ENCODE results near the gene AEBP2. TPM values are rescaled to one million over a fixed set of nuclear protein-coding genes. Genes with fewer than 3 reads are reported as not detected.
"Not testable (repeated sequence)": the region's sequence is repeated elsewhere in the genome, so short reads cannot be mapped to it uniquely, and the experiment has no call there.

Gene AEBP2, protein sequence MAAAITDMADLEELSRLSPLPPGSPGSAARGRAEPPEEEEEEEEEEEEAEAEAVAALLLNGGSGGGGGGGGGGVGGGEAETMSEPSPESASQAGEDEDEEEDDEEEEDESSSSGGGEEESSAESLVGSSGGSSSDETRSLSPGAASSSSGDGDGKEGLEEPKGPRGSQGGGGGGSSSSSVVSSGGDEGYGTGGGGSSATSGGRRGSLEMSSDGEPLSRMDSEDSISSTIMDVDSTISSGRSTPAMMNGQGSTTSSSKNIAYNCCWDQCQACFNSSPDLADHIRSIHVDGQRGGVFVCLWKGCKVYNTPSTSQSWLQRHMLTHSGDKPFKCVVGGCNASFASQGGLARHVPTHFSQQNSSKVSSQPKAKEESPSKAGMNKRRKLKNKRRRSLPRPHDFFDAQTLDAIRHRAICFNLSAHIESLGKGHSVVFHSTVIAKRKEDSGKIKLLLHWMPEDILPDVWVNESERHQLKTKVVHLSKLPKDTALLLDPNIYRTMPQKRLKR
- total RNA-seq = 10 to 100 TPM; 57.1 to 79.5 (median 61.8) TPM
- 61.7 TPM for total RNA-seq (2013)

DNA sequence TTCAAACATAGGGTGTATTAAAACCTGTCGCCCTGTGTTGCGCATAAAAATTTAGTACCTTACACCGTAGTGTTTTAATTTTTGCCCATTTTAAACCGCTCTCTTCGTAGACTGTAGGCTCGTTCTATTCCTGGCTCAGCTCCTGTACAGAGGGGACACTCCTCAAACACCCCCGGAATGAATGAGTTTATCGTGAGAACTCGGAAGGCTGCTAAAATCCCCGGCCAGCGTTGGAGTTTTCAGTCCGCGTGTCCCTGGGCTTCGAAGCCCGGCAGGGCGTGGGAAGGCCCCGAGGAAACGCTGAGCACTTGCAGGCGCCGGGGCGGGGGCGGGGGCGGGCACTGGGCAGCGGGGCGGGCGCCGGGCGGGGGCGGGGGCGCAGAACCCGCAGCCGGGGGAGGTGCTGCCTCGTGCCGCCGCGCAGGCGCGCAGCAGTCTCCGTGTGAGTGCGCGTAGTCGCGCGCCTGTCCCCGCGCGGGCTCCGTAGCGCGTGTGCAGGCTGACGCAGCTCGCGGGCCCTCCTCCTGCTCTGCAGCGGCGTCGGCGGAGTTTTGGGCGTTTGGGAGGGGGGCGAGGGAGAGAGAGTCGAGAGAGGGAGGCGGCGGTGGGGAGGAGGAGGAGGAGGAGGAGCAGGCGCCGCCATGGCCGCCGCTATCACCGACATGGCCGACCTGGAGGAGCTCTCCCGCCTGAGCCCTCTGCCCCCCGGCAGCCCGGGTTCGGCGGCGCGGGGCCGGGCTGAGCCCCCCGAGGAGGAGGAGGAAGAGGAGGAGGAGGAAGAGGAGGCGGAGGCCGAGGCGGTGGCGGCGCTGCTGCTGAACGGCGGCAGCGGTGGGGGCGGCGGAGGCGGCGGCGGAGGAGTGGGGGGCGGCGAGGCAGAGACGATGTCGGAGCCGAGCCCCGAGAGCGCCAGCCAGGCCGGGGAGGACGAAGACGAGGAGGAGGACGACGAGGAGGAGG, at the start of gene AEBP2:
AEBP2 (plus strand) TSS at position 434 of the 960 bp plus-strand sequence; CDS start at position 642, 208 bp downstream.
- Mint-ChIP-seq H3K4me1 (peaks cover 45 to 58% of the 10 kb centered on the region in 2 donors), H3K36me3 (no peaks in the 10 kb centered on the region), H3K27me3 (ENCODE audit: low read depth in 2 of 2) (no peaks in the 10 kb centered on the region), H3K9me3 (no peaks in the 10 kb centered on the region), H3K4me3 (peak within 1 kb of the TSS; percentile 96), H3K27ac (peak within 1 kb of the TSS; percentile 94 to 95)
- H3K27me3 ChIP-seq (ENCODE audit: control insufficient read depth, insufficient read depth, low read length) = no peaks in the 10 kb centered on the region
- peak; percentile 88 to 96 (median 89) for ATAC-seq
- intact Hi-C loops (cut with micrococcal nuclease) = loop anchor here (10.0 kb wide), 1 partner anchor 65 kb away; no protein-coding TSS in a partner anchor
- TF ChIP-seq, protein P1, sequence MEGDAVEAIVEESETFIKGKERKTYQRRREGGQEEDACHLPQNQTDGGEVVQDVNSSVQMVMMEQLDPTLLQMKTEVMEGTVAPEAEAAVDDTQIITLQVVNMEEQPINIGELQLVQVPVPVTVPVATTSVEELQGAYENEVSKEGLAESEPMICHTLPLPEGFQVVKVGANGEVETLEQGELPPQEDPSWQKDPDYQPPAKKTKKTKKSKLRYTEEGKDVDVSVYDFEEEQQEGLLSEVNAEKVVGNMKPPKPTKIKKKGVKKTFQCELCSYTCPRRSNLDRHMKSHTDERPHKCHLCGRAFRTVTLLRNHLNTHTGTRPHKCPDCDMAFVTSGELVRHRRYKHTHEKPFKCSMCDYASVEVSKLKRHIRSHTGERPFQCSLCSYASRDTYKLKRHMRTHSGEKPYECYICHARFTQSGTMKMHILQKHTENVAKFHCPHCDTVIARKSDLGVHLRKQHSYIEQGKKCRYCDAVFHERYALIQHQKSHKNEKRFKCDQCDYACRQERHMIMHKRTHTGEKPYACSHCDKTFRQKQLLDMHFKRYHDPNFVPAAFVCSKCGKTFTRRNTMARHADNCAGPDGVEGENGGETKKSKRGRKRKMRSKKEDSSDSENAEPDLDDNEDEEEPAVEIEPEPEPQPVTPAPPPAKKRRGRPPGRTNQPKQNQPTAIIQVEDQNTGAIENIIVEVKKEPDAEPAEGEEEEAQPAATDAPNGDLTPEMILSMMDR (IDR thresholded peaks at IDR 0.05) = no peak
- WGBS (ENCODE audit: insufficient coverage) = 5% methylated on average over 102 of the region's 102 CpGs
- peak within 1 kb of the TSS; percentile 94 for H3K27ac ChIP-seq (ENCODE audit: low read length)
- H3K36me3 ChIP-seq (ENCODE audit: control insufficient read depth, insufficient read depth, low read length) = no peaks in the 10 kb centered on the region
- peaks cover 19% of the 10 kb centered on the region for H3K4me1 ChIP-seq (ENCODE audit: control insufficient read depth, insufficient read depth, low read length)
- H3K9me3 ChIP-seq (ENCODE audit: control insufficient read depth, insufficient read depth, low read length) = no peaks in the 10 kb centered on the region
- H3K4me3 ChIP-seq (ENCODE audit: low read length) = peak within 1 kb of the TSS; percentile 95
- peak; percentile 84 to 98 for DNase-seq

DNA sequence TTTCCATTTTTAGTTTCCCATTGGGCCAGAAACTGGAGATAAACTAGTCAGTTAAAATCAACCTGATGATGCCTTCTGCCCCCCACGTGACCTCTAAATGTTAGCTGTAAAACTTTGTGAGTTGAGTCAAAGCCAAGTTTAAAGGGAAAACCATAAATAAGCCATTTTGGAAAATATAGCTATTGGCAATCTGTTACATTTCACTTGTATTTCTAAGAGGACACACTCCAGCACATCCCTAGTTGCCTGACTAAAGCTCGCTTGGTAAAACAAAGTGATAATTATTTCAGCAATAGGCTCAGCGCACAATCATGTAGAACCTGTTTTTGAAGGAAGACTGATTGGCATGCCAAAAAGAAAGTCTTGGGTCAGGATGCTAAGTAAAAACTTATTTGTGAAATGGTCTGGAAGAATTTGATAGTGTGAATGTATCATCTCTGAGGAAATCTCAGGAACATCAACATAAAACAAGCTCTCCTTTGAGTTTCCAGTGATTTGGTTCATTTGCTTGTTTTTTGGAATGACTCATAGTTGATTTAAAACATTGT, 49.2 kb upstream of the AEBP2 start:
- Mint-ChIP-seq H3K27ac (no peak overlapping the region), H3K9me3 (no peaks in the 10 kb centered on the region), H3K4me1 (peaks cover 0 to 3% of the 10 kb centered on the region in 2 donors), H3K36me3 (no peaks in the 10 kb centered on the region), H3K4me3 (no peak overlapping the region), H3K27me3 (ENCODE audit: low read depth in 2 of 2) (no peaks in the 10 kb centered on the region)
- H3K27ac ChIP-seq (ENCODE audit: low read length) = no peak overlapping the region
- H3K4me3 ChIP-seq (ENCODE audit: low read length) = no peak overlapping the region
- no peaks in the 10 kb centered on the region for H3K27me3 ChIP-seq (ENCODE audit: control insufficient read depth, insufficient read depth, low read length)
- no peaks in the 10 kb centered on the region for H3K36me3 ChIP-seq (ENCODE audit: control insufficient read depth, insufficient read depth, low read length)
- DNase-seq (no peak), ATAC-seq (no peak)
- 91% methylated on average over 3 of the region's 3 CpGs for WGBS (ENCODE audit: insufficient coverage)
- H3K4me1 ChIP-seq (ENCODE audit: control insufficient read depth, insufficient read depth, low read length) = no peaks in the 10 kb centered on the region
- intact Hi-C loops (cut with micrococcal nuclease) = no loop called here
- H3K9me3 ChIP-seq (ENCODE audit: control insufficient read depth, insufficient read depth, low read length) = no peaks in the 10 kb centered on the region
- TF ChIP-seq, protein P1 (IDR thresholded peaks at IDR 0.05) = no peak

DNA sequence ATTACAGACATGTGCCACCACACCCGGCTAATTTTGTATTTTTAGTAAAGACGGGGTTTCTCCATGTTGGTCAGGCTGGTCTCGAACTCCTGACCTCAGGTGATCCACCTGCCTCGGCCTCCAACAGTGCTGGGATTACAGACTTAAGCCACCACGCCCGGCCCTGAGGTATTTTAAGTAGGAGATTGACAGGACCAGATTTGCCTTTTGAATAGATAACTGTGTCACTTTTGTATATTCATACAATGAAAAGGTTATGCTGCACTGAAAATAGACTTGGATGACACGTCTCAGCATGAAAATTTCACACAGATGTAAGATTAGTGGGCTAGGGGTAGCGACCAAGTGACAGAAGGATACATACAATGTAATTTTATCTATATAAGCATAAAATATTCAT, 46.6 kb upstream of the AEBP2 start:
- H3K4me1 Mint-ChIP-seq; H3K36me3 Mint-ChIP-seq; H3K36me3 ChIP-seq (ENCODE audit: control insufficient read depth, insufficient read depth, low read length); DNase-seq; H3K9me3 ChIP-seq (ENCODE audit: control insufficient read depth, insufficient read depth, low read length); H3K27me3 Mint-ChIP-seq (ENCODE audit: low read depth in 2 of 2); H3K27me3 ChIP-seq (ENCODE audit: control insufficient read depth, insufficient read depth, low read length); ATAC-seq; H3K4me3 Mint-ChIP-seq; H3K9me3 Mint-ChIP-seq; H3K27ac Mint-ChIP-seq; H3K4me1 ChIP-seq (ENCODE audit: control insufficient read depth, insufficient read depth, low read length); H3K27ac ChIP-seq (ENCODE audit: low read length); H3K4me3 ChIP-seq (ENCODE audit: low read length); intact Hi-C loops (cut with micrococcal nuclease): not testable (repeated sequence)
- 97% methylated on average over 6 of the region's 8 CpGs for WGBS (ENCODE audit: insufficient coverage)

All from natural killer cell (primary cell).